ENCODE data around the gene KLHDC4.
"Not testable (repeated sequence)": the region's sequence is repeated elsewhere in the genome, so short reads cannot be mapped to it uniquely, and the experiment has no call there.

The KLHDC4 gene

GRCh38 chr16:87684106-87684677 is 81.6 kb downstream of the KLHDC4 start:
- no peak for DNase-seq (ENCODE audit: low spot score)

GRCh38 chr16:87682852-87683399 is 82.9 kb downstream of the KLHDC4 start:
- DNase-seq (ENCODE audit: low spot score) = no peak

GRCh38 chr16:87681981-87682570 is 83.7 kb downstream of the KLHDC4 start:
- DNase-seq (ENCODE audit: low spot score) = peak; percentile 75

DNA sequence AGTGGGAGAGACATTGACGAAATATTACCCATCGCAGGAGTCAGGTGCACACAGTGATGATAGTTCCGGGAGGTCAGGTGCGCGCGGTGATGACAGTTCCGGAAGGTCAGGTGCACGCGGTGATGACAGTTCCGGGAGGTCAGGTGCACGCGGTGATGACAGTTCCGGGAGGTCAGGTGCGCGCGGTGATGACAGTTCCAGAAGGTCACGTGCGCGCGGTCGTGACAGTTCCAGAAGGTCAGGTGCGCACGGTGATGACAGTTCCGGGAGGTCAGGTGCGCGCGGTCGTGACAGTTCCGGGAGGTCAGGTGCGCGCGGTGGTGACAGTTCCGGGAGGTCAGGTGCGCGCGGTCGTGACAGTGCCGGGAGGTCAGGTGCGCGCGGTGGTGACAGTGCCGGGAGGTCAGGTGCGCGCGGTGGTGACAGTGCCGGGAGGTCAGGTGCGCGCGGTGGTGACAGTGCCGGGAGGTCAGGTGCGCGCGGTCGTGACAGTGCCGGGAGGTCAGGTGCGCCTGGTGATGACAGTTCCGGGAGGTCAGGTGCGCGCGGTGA is 84.7 kb downstream of the KLHDC4 start:
- DNase-seq (ENCODE audit: low spot score) = not testable (repeated sequence)

DNA sequence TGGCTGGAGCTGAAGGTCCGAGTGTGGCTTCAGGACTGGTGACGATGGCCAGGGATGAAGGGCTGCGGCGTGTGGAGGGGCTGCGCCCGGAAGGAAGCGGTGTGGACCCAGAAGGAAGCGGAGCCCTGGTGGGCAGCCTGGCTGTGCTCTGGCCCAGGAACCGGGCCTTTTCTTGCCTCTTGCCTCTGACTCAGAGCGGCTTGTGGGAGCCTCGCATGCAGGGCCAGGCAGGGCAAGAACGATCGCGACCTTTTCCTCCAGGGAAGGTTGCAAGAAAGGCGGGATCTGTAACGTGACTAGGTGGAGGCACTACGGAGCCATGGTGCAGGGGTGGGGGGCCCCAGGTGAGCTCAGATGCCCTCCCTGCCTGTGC is 85.5 kb downstream of the KLHDC4 start:
- DNase-seq (ENCODE audit: low spot score) = no peak

GRCh38 chr16:87679593-87680271 is 86.1 kb downstream of the KLHDC4 start:
- DNase-seq (ENCODE audit: low spot score) = no peak

DNA sequence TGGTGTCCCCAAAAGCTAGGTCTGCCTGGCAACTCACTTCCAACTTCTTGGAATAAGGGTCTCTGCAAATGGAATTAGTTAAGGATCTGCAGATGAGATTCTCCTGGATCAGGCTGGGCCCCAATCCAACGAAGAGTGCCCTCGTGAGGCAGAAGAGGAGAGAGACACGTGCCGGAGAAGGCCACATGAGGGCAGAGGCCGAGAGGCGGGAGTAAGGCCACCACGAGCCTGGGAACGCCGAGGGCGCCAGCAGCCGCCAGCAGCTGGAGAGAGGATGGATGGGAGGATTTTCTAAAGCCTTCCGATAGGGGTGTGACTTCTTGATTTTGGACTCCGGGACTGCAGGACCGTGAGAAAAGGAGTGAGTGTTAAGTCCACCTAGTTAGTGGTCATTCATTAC is 87.2 kb downstream of the KLHDC4 start:
- no peak for DNase-seq (ENCODE audit: low spot score)

DNA sequence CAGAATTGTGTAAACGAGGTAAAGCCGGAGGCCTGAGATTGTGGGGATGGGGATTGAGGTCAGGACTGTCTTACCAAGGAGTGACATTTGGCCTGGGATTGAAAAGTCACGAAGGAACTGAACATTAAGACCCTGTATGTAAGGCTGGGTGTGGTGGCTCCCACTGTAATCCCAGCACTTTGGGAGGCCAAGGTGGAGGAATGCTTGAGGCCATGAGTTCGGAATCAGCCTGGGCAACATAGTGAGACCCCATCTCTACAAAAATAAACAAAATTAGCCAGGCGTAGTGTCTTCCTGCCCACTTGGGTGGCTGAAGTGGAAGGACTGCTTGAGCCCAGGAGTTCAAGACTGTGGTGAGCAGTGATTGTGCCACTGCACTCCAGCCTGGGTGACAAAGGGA is 88.0 kb downstream of the KLHDC4 start:
- no peak for DNase-seq (ENCODE audit: low spot score)

DNA sequence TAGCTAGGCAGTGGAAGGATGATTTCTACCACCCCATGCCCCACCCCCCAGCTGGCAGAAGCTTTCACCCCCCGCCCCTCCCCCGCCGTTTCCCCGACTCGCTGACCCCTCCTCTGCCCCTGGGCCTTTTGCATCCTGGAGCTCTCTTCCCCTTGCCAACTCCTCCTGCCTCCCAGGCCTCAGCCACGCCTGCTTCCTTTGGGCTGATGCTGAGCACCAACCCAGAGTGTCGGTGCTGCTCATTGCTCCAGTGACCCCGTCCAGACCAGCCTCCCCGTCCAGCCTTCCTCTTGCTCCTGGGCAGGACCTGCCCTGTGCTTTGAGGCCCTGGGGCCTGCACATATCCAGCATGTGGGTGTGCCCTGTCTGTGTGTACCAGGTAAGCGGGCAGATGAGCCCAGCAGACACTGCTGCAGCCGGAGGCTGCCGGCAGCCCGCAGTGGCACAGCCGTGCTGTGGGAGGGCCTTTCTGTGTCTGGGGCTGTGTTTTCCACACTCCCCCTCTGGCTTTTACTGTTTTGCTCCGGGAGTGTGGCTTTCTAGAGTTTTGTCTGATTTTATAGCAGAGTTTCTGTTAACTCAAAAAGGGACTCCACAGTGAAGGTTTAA is 90.6 kb downstream of the KLHDC4 start:
- no peak for DNase-seq (ENCODE audit: low spot score)

- no peak for DNase-seq (ENCODE audit: low spot score)
Observed at GRCh38 chr16:87674419-87674818, 91.4 kb downstream of the KLHDC4 start.

- DNase-seq (ENCODE audit: low spot score) = no peak
Observed at GRCh38 chr16:87671715-87672270, 94.0 kb downstream of the KLHDC4 start.

GRCh38 chr16:87671221-87671620 is 94.6 kb downstream of the KLHDC4 start:
- no peak for DNase-seq (ENCODE audit: low spot score)

DNA sequence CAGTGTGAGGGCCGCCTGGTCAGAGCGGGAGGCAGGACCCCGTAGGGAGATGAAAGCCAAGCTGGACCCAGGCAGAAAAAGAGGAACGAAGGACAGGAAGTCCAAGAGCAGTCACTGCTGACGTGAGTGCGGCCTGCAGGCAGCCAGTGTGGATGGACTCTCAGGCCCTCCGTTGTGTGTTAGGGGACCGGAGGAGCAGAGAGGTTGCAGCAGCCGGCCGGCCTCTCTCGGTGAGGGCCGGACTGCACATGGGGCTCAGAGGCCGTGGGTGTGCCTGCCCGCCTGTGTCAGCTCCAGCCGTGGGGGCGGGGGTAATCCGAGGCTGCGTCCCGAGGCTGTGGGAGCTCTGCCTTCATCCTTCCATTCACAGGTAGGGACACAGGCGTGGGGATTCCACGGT is 96.1 kb downstream of the KLHDC4 start:
- DNase-seq (ENCODE audit: low spot score) = no peak

DNA sequence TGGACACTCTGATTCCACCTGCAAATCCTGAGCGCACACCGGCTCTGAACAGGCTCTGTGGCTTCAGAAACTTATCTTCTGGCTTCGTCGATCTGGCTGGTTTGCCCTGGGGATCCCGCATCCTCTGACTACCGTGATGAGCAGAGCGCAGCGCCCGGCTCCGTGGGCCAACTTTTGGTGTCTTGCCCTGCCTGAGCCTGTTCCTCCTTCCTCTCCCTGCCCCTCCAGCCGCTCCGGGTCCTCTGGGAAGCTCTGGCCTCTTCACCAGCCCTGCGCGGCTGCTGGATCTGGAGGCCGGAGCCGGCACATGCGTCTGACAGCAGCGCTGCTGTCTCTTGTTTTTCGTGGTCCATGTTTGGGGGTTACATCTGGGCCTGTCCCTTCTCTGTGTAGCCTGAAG is 97.8 kb downstream of the KLHDC4 start:
- no peak for DNase-seq (ENCODE audit: low spot score)

DNA sequence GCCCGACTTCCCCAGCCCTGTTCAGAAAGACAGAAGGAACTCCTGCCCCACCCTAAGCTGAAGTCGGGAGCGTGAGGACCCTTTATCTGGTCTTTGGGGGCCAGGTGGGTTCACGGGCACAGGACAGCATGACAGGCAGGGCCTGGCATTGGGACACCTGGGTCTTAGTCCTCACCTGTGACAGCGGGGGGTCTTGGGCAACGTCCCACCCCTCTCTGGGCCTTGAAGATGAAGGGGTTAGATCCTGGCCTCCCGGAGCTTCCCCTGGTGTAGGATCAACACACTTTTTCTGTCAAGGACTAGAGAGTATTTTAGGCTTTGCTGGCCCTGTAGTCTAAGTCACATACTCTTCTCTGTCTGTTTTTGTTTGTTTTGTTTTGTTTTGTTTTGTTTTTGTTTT is 98.3 kb downstream of the KLHDC4 start:
- DNase-seq (ENCODE audit: low spot score) = no peak

DNA sequence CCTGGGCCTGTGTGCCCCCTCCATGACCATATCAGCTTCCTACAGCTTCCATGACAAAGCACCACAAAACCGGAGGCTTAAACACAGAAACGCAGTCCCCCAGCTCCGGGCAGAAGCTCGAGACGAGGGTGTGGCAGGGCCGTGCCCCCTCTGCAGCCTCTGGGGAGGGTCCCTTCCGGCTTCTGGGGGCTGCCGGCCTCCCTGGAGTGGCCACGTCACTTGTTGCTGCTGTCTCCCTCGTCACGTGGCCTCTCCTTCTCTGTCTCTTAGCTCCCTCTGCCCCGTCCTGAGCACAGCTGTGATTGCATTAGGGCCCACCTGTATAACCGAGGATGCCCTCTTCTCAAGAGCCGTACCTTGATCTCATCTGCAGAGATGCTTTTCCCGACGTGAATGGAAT is 98.9 kb downstream of the KLHDC4 start:
- DNase-seq (ENCODE audit: low spot score) = no peak

- no peak for DNase-seq (ENCODE audit: low spot score)
Observed at GRCh38 chr16:87665193-87665592, 100.6 kb downstream of the KLHDC4 start.

- no peak for DNase-seq (ENCODE audit: low spot score)
Observed at GRCh38 chr16:87664792-87665191, 101.0 kb downstream of the KLHDC4 start.

- no peak for DNase-seq (ENCODE audit: low spot score)
Observed at GRCh38 chr16:87662254-87663204, 103.3 kb downstream of the KLHDC4 start.

GRCh38 chr16:87661561-87661960 is 104.2 kb downstream of the KLHDC4 start:
- DNase-seq (ENCODE audit: low spot score) = peak; percentile 93

- DNase-seq (ENCODE audit: low spot score) = no peak
Observed at GRCh38 chr16:87658564-87659225, 107.1 kb downstream of the KLHDC4 start.
